Thoracic aorta (tissue), 2 donors: Measurements from ENCODE around the gene NOS1AP. TPM values are rescaled to one million over a fixed set of nuclear protein-coding genes. Genes with fewer than 3 reads are reported as not detected.

Experiments used
- ATAC-seq: fragments of 150-250 bp; one replicate; pipeline ENCODE4 v1.8.0; 2017; ENCODE audit warnings: low read depth; ENCODE audit not compliant: insufficient number of reproducible peaks, low FRiP score
- DNase-seq: peaks from one replicate; pipeline ENCODE4 v3.0.0-alpha.2; 2020; ENCODE audit warnings: low spot score
- H3K27ac ChIP-seq, 2 donors: fragments of 200-600 bp; sonication (generic); 1 replicate in 1 of 2; 2 replicates in 1 of 2; pipeline ENCODE4 v1.5.1; 2016; ENCODE audit warnings: mild to moderate bottlenecking in 2 of 2, moderate library complexity in 2 of 2
- H3K27me3 ChIP-seq: fragments of 200-600 bp; sonication (generic); replicated peaks from 2 replicates; pipeline ENCODE4 v1.6.0; 2016; ENCODE audit warnings: mild to moderate bottlenecking; ENCODE audit not compliant: insufficient read depth
- H3K36me3 ChIP-seq: fragments of 200-600 bp; sonication (generic); one replicate; pipeline ENCODE4 v1.5.1; 2016
- H3K4me1 ChIP-seq, 2 donors: fragments of 200-600 bp; sonication (generic); 1 replicate in 1 of 2; 2 replicates in 1 of 2; pipeline versions ENCODE4 v1.5.1 to v1.6.0; 2016; ENCODE audit warnings: low read depth in 2 of 2, mild to moderate bottlenecking in 1 of 2; ENCODE audit not compliant: control insufficient read depth in 1 of 2
- H3K4me3 ChIP-seq: fragments of 200-600 bp; sonication (generic); 2 replicates; pipeline ENCODE4 v1.5.1; 2016; ENCODE audit warnings: mild to moderate bottlenecking
- H3K9me3 ChIP-seq: fragments of 200-600 bp; sonication (generic); 2 replicates; pipeline ENCODE4 v1.5.1; 2016
- total RNA-seq, 2 donors: library from RNA; depleted of rRNA; stranded (reverse); fragments of >200 nt; gene quantifications; one replicate each; pipeline versions ENCODE4 v1.1.0 to v1.2.3, GENCODE V29; 2016
- TF ChIP-seq, protein P1 (sequence below): fragments of 200-600 bp; sonication (generic); IDR thresholded peaks from one replicate; pipeline ENCODE4 v1.5.1; 2019; ENCODE audit warnings: antibody characterized with exemption

The NOS1AP gene
- total RNA-seq, 2 donors from 2014 or later: 6.3 to 12.2 TPM

GRCh38 chr1:162240577-162240976, 171.1 kb downstream of the NOS1AP start:
- peaks cover 0 to 4% of the 10 kb centered on the region in 2 donors for H3K4me1 ChIP-seq
- no peak overlapping the region for H3K4me3 ChIP-seq
- no peak overlapping the region for H3K27ac ChIP-seq
- DNase-seq: no peak
- no peaks in the 10 kb centered on the region for H3K36me3 ChIP-seq
- no peak for ATAC-seq
- TF ChIP-seq, protein P1, sequence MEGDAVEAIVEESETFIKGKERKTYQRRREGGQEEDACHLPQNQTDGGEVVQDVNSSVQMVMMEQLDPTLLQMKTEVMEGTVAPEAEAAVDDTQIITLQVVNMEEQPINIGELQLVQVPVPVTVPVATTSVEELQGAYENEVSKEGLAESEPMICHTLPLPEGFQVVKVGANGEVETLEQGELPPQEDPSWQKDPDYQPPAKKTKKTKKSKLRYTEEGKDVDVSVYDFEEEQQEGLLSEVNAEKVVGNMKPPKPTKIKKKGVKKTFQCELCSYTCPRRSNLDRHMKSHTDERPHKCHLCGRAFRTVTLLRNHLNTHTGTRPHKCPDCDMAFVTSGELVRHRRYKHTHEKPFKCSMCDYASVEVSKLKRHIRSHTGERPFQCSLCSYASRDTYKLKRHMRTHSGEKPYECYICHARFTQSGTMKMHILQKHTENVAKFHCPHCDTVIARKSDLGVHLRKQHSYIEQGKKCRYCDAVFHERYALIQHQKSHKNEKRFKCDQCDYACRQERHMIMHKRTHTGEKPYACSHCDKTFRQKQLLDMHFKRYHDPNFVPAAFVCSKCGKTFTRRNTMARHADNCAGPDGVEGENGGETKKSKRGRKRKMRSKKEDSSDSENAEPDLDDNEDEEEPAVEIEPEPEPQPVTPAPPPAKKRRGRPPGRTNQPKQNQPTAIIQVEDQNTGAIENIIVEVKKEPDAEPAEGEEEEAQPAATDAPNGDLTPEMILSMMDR: no peak
- H3K9me3 ChIP-seq: no peaks in the 10 kb centered on the region
- H3K27me3 ChIP-seq: no peaks in the 10 kb centered on the region

GRCh38 chr1:162242804-162243203, 173.3 kb downstream of the NOS1AP start:
- TF ChIP-seq, protein P1: no peak
- Histone ChIP-seq H3K9me3 (no peaks in the 10 kb centered on the region), H3K27me3 (no peaks in the 10 kb centered on the region), H3K4me1 (no peaks in the 10 kb centered on the region), H3K36me3 (no peaks in the 10 kb centered on the region), H3K4me3 (no peak overlapping the region), H3K27ac (no peak overlapping the region)
- DNase-seq (no peak), ATAC-seq (no peak)

- Histone ChIP-seq H3K9me3 (no peaks in the 10 kb centered on the region), H3K27me3 (no peaks in the 10 kb centered on the region), H3K36me3 (no peaks in the 10 kb centered on the region), H3K27ac (no peak overlapping the region), H3K4me1 (no peaks in the 10 kb centered on the region), H3K4me3 (no peak overlapping the region)
- no peak for ATAC-seq
- TF ChIP-seq, protein P1: no peak
- no peak for DNase-seq
These were observed 179.5 kb downstream of the NOS1AP start for GRCh38 chr1:162248854-162249535.

DNA sequence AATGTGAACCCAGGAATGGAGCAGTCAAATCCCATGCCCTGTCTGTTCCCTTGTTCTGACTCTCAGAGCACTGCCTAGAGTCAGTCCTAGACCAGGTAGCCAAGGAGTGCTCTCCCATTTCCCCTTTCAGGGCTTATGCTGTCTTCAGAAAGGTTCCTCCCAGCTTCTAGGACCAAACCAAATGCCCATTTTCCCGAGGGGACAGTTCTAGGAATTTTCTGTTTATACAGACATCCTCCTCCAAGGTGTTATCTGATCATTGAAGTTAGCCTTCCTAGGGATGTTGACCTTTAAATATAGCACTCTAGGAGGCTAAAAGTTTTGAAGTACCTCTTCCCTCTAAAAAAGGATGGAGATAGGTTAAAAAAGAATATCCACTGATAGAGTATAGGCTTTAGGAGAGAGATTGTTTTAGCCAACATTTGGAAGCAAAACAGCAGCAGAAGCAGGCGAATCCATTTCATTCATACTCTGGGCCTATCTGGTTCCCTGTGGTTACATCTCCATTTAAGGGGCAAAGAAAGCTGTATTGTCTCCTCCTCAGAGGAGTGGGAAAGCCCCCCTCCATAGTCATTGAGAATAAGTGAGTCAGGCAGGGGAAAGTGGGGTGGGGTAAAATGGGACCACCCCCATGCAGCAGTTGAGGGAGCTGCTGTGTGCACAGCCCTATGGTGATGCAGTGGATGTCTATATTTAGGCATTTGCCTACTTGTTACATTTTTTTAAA, 180.7 kb downstream of the NOS1AP start:
- TF ChIP-seq, protein P1: no peak
- no peak for DNase-seq

DNA sequence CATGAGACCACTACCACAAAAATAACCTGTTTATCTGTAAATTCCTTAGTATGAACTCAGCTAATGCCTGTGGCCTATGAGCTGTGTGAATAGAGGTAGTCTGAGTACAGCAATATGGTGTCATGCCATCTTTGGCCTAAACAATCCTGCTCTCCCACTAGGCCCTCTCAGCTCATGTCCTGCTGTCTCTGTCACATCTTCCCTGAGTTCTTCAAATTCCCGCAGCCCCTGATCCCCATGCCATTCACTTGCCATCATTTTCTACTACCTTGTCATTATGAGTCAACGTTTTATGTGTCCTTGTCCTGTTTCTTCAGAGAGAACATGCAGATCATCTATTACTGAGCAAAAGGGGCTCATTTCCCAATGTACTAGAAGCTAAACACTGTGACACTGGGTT, 181.6 kb downstream of the NOS1AP start:
- TF ChIP-seq, protein P1: no peak
- H3K27me3 ChIP-seq: no peaks in the 10 kb centered on the region
- no peak overlapping the region for H3K27ac ChIP-seq
- no peak overlapping the region for H3K4me3 ChIP-seq
- no peaks in the 10 kb centered on the region for H3K36me3 ChIP-seq
- DNase-seq (no peak), ATAC-seq (no peak)
- H3K9me3 ChIP-seq: no peaks in the 10 kb centered on the region
- no peaks in the 10 kb centered on the region for H3K4me1 ChIP-seq

More for the DNA sequence above, 180.7 kb downstream of the NOS1AP start:
- Histone ChIP-seq H3K27ac (no peak overlapping the region), H3K4me3 (no peak overlapping the region), H3K9me3 (no peaks in the 10 kb centered on the region), H3K27me3 (no peaks in the 10 kb centered on the region), H3K4me1 (no peaks in the 10 kb centered on the region), H3K36me3 (no peaks in the 10 kb centered on the region)
- no peak for ATAC-seq
